H1 (cell line): Measurements from ENCODE around the gene CPSF4L. TPM values are rescaled to one million over a fixed set of nuclear protein-coding genes. Genes with fewer than 3 reads are reported as not detected.

Source experiments
- CTCF ChIA-PET: fragments of 300-600 bp; sonication (Branson Sonifier 250); formaldehyde crosslinking; loops from one replicate; lab custom pipeline; 2021; ENCODE audit not compliant: partially characterized antibody; lab: Charles Lee
- POLR2A ChIA-PET: fragments of 300-600 bp; sonication (Branson Sonifier 250); formaldehyde crosslinking; loops from one replicate; lab custom pipeline; 2021; ENCODE audit warnings: inconsistent platforms; ENCODE audit not compliant: partially characterized antibody; lab: Charles Lee
- DNase-seq, 2 experiments: peaks; one replicate each; pipeline versions ENCODE4 v3.0.0 to v3.0.0-alpha.2; 2010 to 2022; ENCODE audit warnings: low spot score in 2 of 2, low read depth in 1 of 2, mixed read lengths in 1 of 2
- FAIRE-seq: peaks from 2 replicates; lab custom pipeline; 2011; peaks lifted over from hg19 to GRCh38; lab: Jason Lieb, UNC
- H2AFZ ChIP-seq: 2 replicates; pipeline ENCODE4 v1.8.1; 2012; ENCODE audit warnings: low read length, inconsistent platforms
- H2AK5ac ChIP-seq: 2 replicates; pipeline ENCODE4 v1.6.1; 2013; ENCODE audit warnings: low read depth, low read length
- H2BK120ac ChIP-seq: replicated peaks from 2 replicates; pipeline ENCODE3; 2013; ENCODE audit warnings: low read depth, low read length, inconsistent platforms
- H2BK12ac ChIP-seq: 2 replicates; pipeline ENCODE4 v1.6.1; 2013; ENCODE audit warnings: low read depth, low read length
- H2BK15ac ChIP-seq: 2 replicates; pipeline ENCODE4 v1.6.1; 2013; ENCODE audit warnings: low read length
- H2BK20ac ChIP-seq: 2 replicates; pipeline ENCODE4 v1.6.1; 2013; ENCODE audit warnings: low read length
- H2BK5ac ChIP-seq: 2 replicates; pipeline ENCODE4 v1.6.1; 2013; ENCODE audit warnings: low read depth, low read length
- H3K14ac ChIP-seq: 2 replicates; pipeline ENCODE4 v1.6.1; 2013; ENCODE audit warnings: inconsistent platforms; ENCODE audit not compliant: insufficient read length
- H3K18ac ChIP-seq: 2 replicates; pipeline ENCODE4 v1.6.1; 2013; ENCODE audit warnings: low read length; ENCODE audit errors: extremely low read depth
- H3K23ac ChIP-seq: 2 replicates; pipeline ENCODE4 v1.6.1; 2013; ENCODE audit warnings: inconsistent platforms; ENCODE audit not compliant: insufficient read length
- H3K23me2 ChIP-seq: 2 replicates; pipeline ENCODE4 v1.6.1; 2013; ENCODE audit warnings: low read depth, low read length
- H3K27ac ChIP-seq: 2 replicates; pipeline ENCODE4 v1.6.1; 2011; ENCODE audit warnings: low read depth, low read length, inconsistent platforms
- H3K27me3 ChIP-seq, 4 experiments: replicated peaks in 1 of 4; 1 replicate in 1 of 4; 2 replicates in 3 of 4; pipeline versions ENCODE4 v1.6.1 to v1.8.1; 2011 to 2013; ENCODE audit warnings: low read length in 3 of 4, mild to moderate bottlenecking in 3 of 4, inconsistent platforms in 2 of 4, mixed read lengths in 2 of 4, moderate library complexity in 1 of 4; ENCODE audit not compliant: control insufficient read depth in 3 of 4, insufficient read depth in 3 of 4; ENCODE audit errors: extremely low read depth in 1 of 4
- H3K36me3 ChIP-seq, 4 experiments: 2 replicates each; pipeline versions ENCODE4 v1.6.1 to v1.8.1; 2011 to 2013; ENCODE audit warnings: mild to moderate bottlenecking in 4 of 4, low read length in 3 of 4, moderate library complexity in 2 of 4, control low read depth in 1 of 4, inconsistent platforms in 1 of 4; ENCODE audit not compliant: insufficient read depth in 4 of 4, control insufficient read depth in 2 of 4
- H3K4ac ChIP-seq: replicated peaks from 2 replicates; pipeline ENCODE3; 2013; ENCODE audit warnings: low read length, low read depth, mixed read lengths, inconsistent platforms; ENCODE audit not compliant: insufficient read length
- H3K4me1 ChIP-seq, 4 experiments: replicated peaks in 1 of 4; 1 replicate in 1 of 4; 2 replicates in 3 of 4; pipeline versions ENCODE4 v1.6.1 to v1.8.1; 2011 to 2013; ENCODE audit warnings: low read length in 3 of 4, inconsistent platforms in 2 of 4, mixed read lengths in 1 of 4; ENCODE audit not compliant: insufficient read depth in 4 of 4, control insufficient read depth in 3 of 4
- H3K4me2 ChIP-seq, 2 experiments: 2 replicates each; pipeline versions ENCODE4 v1.6.1 to v1.8.1; 2011 to 2013; ENCODE audit warnings: low read depth in 2 of 2, low read length in 2 of 2, control low read depth in 1 of 2, inconsistent platforms in 1 of 2, mild to moderate bottlenecking in 1 of 2; ENCODE audit not compliant: insufficient read depth in 1 of 2
- H3K4me3 ChIP-seq, 4 experiments: fragments of 200-600, 300-600 bp in 1 of 4; sonication (generic), shearing (Covaris generic), sonication (Bioruptor Twin) in 1 of 4; 2 replicates each; pipeline versions ENCODE4 v1.5.1 to v1.8.1; 2011 to 2016; ENCODE audit warnings: low read length in 4 of 4, low read depth in 3 of 4, control low read depth in 2 of 4, inconsistent platforms in 2 of 4, mild to moderate bottlenecking in 2 of 4, mixed read lengths in 1 of 4, moderate library complexity in 1 of 4; ENCODE audit not compliant: insufficient read depth in 2 of 4; ENCODE audit errors: extremely low read depth in 1 of 4
- H3K56ac ChIP-seq: replicated peaks from 2 replicates; pipeline ENCODE3; 2013; ENCODE audit warnings: low read depth, mild to moderate bottlenecking, mixed read lengths, low read length, inconsistent platforms; ENCODE audit not compliant: insufficient read length
- H3K79me1 ChIP-seq: 2 replicates; pipeline ENCODE4 v1.6.1; 2013; ENCODE audit warnings: low read depth, low read length, control low read depth
- H3K79me2 ChIP-seq, 2 experiments: 2 replicates each; pipeline versions ENCODE4 v1.6.1 to v1.8.1; 2012 to 2013; ENCODE audit warnings: low read length in 2 of 2, mild to moderate bottlenecking in 2 of 2, inconsistent platforms in 1 of 2; ENCODE audit not compliant: insufficient read depth in 2 of 2, control insufficient read depth in 1 of 2
- H3K9ac ChIP-seq, 4 experiments: replicated peaks in 1 of 4; 1 replicate in 1 of 4; 2 replicates in 3 of 4; pipeline versions ENCODE4 v1.6.1 to v1.8.1; 2011 to 2013; ENCODE audit warnings: low read depth in 3 of 4, low read length in 3 of 4, control low read depth in 2 of 4, mild to moderate bottlenecking in 2 of 4, moderate library complexity in 2 of 4, inconsistent platforms in 1 of 4; ENCODE audit errors: extremely low read depth in 1 of 4
- H3K9me3 ChIP-seq, 2 experiments: 2 replicates each; pipeline versions ENCODE4 v1.6.1 to v1.8.1; 2012 to 2013; ENCODE audit warnings: mild to moderate bottlenecking in 2 of 2, moderate library complexity in 2 of 2, control low read depth in 1 of 2, inconsistent platforms in 1 of 2, low read depth in 1 of 2, low read length in 1 of 2, mixed read lengths in 1 of 2; ENCODE audit not compliant: insufficient read depth in 2 of 2
- H4K20me1 ChIP-seq, 2 experiments: replicated peaks in 1 of 2; 2 replicates each; pipeline versions ENCODE3 to v1.8.1; 2011 to 2013; ENCODE audit warnings: inconsistent platforms in 2 of 2, low read length in 2 of 2, mild to moderate bottlenecking in 1 of 2; ENCODE audit not compliant: insufficient read depth in 2 of 2, control insufficient read depth in 1 of 2
- H4K5ac ChIP-seq: 2 replicates; pipeline ENCODE4 v1.6.1; 2013; ENCODE audit warnings: low read length, low read depth, mixed read lengths, inconsistent platforms; ENCODE audit not compliant: insufficient read length
- H4K8ac ChIP-seq: 2 replicates; pipeline ENCODE4 v1.8.0; 2013; ENCODE audit warnings: mild to moderate bottlenecking, moderate library complexity, low read length, inconsistent platforms; ENCODE audit not compliant: insufficient read depth; ENCODE audit errors: extremely low read depth
- H4K91ac ChIP-seq: replicated peaks from 2 replicates; pipeline ENCODE3; 2013; ENCODE audit warnings: low read length, mixed read lengths, inconsistent platforms; ENCODE audit not compliant: insufficient read length
- ASH2L ChIP-seq: fragments of 200-600, 300-600 bp; sonication (generic); IDR thresholded peaks from one replicate; pipeline ENCODE4 v1.7.1; 2017; ENCODE audit warnings: low read length
- ATF3 ChIP-seq: IDR thresholded peaks from 2 replicates; pipeline ENCODE4 v1.6.1; 2011; ENCODE audit warnings: low read depth, mild to moderate bottlenecking, low read length; ENCODE audit not compliant: insufficient read depth
- E2F6 ChIP-seq: IDR thresholded peaks from 2 replicates; pipeline ENCODE4 v1.6.1; 2012; ENCODE audit warnings: inconsistent platforms
- JUND ChIP-seq: IDR thresholded peaks from 2 replicates; pipeline ENCODE4 v1.6.1; 2011; ENCODE audit warnings: mild to moderate bottlenecking, improper control_type of control experiment, low read length
- POLR2A ChIP-seq, 2 experiments: IDR thresholded peaks; 1 replicate in 1 of 2; 2 replicates in 1 of 2; pipeline ENCODE4 v1.6.1; 2011; ENCODE audit warnings: low read depth in 2 of 2, low read length in 2 of 2, mild to moderate bottlenecking in 2 of 2; ENCODE audit errors: control extremely low read depth in 1 of 2
- SIX5 ChIP-seq: IDR thresholded peaks from 2 replicates; pipeline ENCODE4 v1.6.1; 2011; ENCODE audit warnings: mild to moderate bottlenecking, low read depth, low read length
- SP4 ChIP-seq: IDR thresholded peaks from 2 replicates; pipeline ENCODE4 v1.6.1; 2012; ENCODE audit warnings: low read length, inconsistent platforms
- SRF ChIP-seq: IDR thresholded peaks from 2 replicates; pipeline ENCODE4 v1.6.1; 2011; ENCODE audit warnings: mild to moderate bottlenecking, low read depth, low read length, moderate library complexity
- SUZ12 ChIP-seq: fragments of 200-600 bp; sonication (generic); IDR thresholded peaks from 2 replicates; pipeline ENCODE4 v1.6.1; 2012; ENCODE audit warnings: mild to moderate bottlenecking, inconsistent platforms, low read length, moderate library complexity, mixed read lengths
- ZNF274 ChIP-seq: IDR thresholded peaks from 2 replicates; pipeline ENCODE4 v1.7.0; 2012; ENCODE audit warnings: low read length, borderline replicate concordance; ENCODE audit errors: extremely low read depth
- WGBS, 2 experiments: shearing (Covaris generic) in 1 of 2; methylation state at CpG; one replicate each; pipeline versions ENCODE4 v1.1.6 to v1.1.7; 2013 to 2015; ENCODE audit warnings: low lambda C conversion rate in 2 of 2, mixed read lengths in 2 of 2, inconsistent platforms in 1 of 2, low coverage in 1 of 2, missing lambda C conversion rate in 1 of 2; ENCODE audit not compliant: insufficient replicate concordance in 2 of 2, insufficient coverage in 1 of 2, insufficient read length in 1 of 2; ENCODE audit errors: extremely low coverage in 1 of 2, missing lambda C conversion rate in 1 of 2; 5-methylcytosine and 5-hydroxymethylcytosine counted together
- polyA plus RNA-seq, 7 experiments: library from polyadenylated mRNA; depleted of rRNA in 3 of 7; stranded (reverse) in 5 of 7; unstranded in 2 of 7; fragments of >200 nt in 5 of 7; fragments of 200-250 nt in 2 of 7; gene quantifications; 1 replicate in 5 of 7; 2 replicates in 1 of 7; 4 replicates in 1 of 7; pipeline versions ENCODE4 v1.2.1 to v1.2.3, GENCODE V29; 2011 to 2013; ENCODE audit warnings: missing spikeins in 2 of 7, mixed read lengths in 2 of 7
- total RNA-seq: library from RNA; stranded (reverse); fragmentation: NEBNext Ultra II Directional; extraction: Animal tissue kit (Norgen Biotek cat#: 25700); gene quantifications from 2 replicates; pipeline ENCODE4 v1.2.1, GENCODE V29; 2021

CPSF4L gene
- total and polyA plus RNA-seq, 2 of the 8 experiments (the other 6 are each of a cell fraction or from before 2014, with no cell fraction given) = not detected

GRCh38 chr17:73234736-73235135 is 26.9 kb downstream of the CPSF4L start:
- Histone ChIP-seq H3K18ac (no peak overlapping the region), H3K79me2 (peaks cover 10 to 59% of the 10 kb centered on the region in 2 experiments), H2AK5ac (no peak overlapping the region), H3K56ac (no peak overlapping the region), H3K4ac (no peak overlapping the region), H3K27ac (no peak overlapping the region), H2BK12ac (no peak overlapping the region), H2BK120ac (no peak overlapping the region), H2BK5ac (no peak overlapping the region), H4K5ac (no peak overlapping the region), H4K20me1 (peaks cover 0 to 5% of the 10 kb centered on the region in 2 experiments), H2BK15ac (no peak overlapping the region), H3K9me3 (no peaks in the 10 kb centered on the region), H4K8ac (no peak overlapping the region), H3K36me3 (peaks cover 8 to 37% (median 16%) of the 10 kb centered on the region in 4 experiments; a peak in 6 of 8 replicates), H2BK20ac (no peak overlapping the region), H3K23me2 (peaks cover 6% of the 10 kb centered on the region), H4K91ac (no peak overlapping the region), H3K9ac (no peak overlapping the region), H2AFZ (no peak overlapping the region), H3K27me3 (no peaks in the 10 kb centered on the region), H3K79me1 (peaks cover 4% of the 10 kb centered on the region; the same call in 1 of the 2 replicates), H3K4me3 (no peak overlapping the region), H3K23ac (no peak overlapping the region), H3K14ac (no peak overlapping the region), H3K4me1 (peaks cover 0 to 4% (median 1%) of the 10 kb centered on the region in 4 experiments; a peak in 4 of 7 replicates), H3K4me2 (no peak overlapping the region)
- no peak for TF ChIP-seq ZNF274
- no peak for TF ChIP-seq SIX5
- TF ChIP-seq JUND = no peak
- TF ChIP-seq SRF = no peak
- TF ChIP-seq SUZ12 = no peak
- TF ChIP-seq E2F6 = no peak
- TF ChIP-seq ASH2L = no peak
- no peak for TF ChIP-seq SP4
- TF ChIP-seq POLR2A (IDR thresholded peaks at IDR 0.05; ENCODE audit: control extremely low read depth in 1 of 2, low read depth in 2 of 2, low read length in 2 of 2) = no peak
- no peak for TF ChIP-seq ATF3
- ChIA-PET POLR2A (interaction anchor here (0.6 to 0.7 kb wide), 2 partner anchors 8 to 16 kb away, joined by 3 read pairs; no protein-coding TSS in a partner anchor), CTCF (interaction anchor here (0.6 to 2.7 kb wide), 5 partner anchors 11 to 552 kb away, joined by 3 to 12 read pairs (median 5); no protein-coding TSS in a partner anchor)
- FAIRE-seq (no peak), DNase-seq (no peak)
- WGBS, 2 experiments = 91% methylated on average over 10 of the region's 10 CpGs; no CpG with 5 or more reads in 1 of the 2 experiments
